Omental fat pad (tissue), 4 donors: Measurements from ENCODE around the gene SLC35F3. TPM values are rescaled to one million over a fixed set of nuclear protein-coding genes. Genes with fewer than 3 reads are reported as not detected.

Source experiments
- ATAC-seq: fragments of 150-250 bp; one replicate; pipeline ENCODE4 v1.9.1; 2016; ENCODE audit warnings: mild to moderate bottlenecking, moderate library complexity; ENCODE audit not compliant: low FRiP score
- DNase-seq: peaks from one replicate; pipeline ENCODE4 v3.0.0-alpha.2; 2019; ENCODE audit warnings: low spot score
- total RNA-seq, 4 donors: library from RNA; depleted of rRNA; stranded (reverse); fragments of >200 nt; gene quantifications; one replicate each; pipeline ENCODE4 v1.1.0, GENCODE V29; 2016
- TF ChIP-seq, protein P1 (sequence below), 3 donors: fragments of 450-650 bp; IDR thresholded peaks; one replicate each; pipeline ENCODE4 v1.5.1; 2016 to 2017; ENCODE audit warnings: antibody characterized with exemption in 3 of 3, mild to moderate bottlenecking in 3 of 3, moderate library complexity in 2 of 3

The SLC35F3 gene
- total RNA-seq, 4 donors from 2014 or later, result 0.09 TPM; not detected in 3

DNA sequence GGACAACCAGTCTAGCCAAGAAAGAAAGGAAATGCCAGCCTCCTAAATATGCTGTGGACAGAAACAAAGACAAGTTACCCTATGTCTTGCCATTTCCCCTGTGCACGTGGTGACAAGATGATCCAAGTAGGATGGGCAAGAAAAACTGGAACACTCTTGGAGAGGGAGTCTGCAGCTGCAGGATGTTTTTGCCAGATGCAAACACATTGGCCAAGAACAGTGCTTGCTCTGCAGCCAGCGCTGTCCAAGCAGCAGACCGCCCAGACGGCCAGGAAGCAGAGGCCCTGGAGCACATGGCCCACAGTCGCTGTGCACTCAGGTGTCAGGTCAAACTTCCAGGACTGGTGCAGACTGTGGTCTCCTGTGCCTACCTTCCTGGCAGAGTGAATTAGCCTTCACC, 189.3 kb downstream of the SLC35F3 start:
- TF ChIP-seq, protein P1, sequence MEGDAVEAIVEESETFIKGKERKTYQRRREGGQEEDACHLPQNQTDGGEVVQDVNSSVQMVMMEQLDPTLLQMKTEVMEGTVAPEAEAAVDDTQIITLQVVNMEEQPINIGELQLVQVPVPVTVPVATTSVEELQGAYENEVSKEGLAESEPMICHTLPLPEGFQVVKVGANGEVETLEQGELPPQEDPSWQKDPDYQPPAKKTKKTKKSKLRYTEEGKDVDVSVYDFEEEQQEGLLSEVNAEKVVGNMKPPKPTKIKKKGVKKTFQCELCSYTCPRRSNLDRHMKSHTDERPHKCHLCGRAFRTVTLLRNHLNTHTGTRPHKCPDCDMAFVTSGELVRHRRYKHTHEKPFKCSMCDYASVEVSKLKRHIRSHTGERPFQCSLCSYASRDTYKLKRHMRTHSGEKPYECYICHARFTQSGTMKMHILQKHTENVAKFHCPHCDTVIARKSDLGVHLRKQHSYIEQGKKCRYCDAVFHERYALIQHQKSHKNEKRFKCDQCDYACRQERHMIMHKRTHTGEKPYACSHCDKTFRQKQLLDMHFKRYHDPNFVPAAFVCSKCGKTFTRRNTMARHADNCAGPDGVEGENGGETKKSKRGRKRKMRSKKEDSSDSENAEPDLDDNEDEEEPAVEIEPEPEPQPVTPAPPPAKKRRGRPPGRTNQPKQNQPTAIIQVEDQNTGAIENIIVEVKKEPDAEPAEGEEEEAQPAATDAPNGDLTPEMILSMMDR (IDR thresholded peaks at IDR 0.05), result no peak
- DNase-seq, result no peak
- no peak for ATAC-seq

GRCh38 chr1:234094172-234094571, 189.7 kb downstream of the SLC35F3 start:
- TF ChIP-seq, protein P1 (IDR thresholded peaks at IDR 0.05), result no peak
- DNase-seq (no peak), ATAC-seq (no peak)

GRCh38 chr1:234096161-234096770, 191.8 kb downstream of the SLC35F3 start:
- TF ChIP-seq, protein P1 (IDR thresholded peaks at IDR 0.05), result no peak
- no peak for ATAC-seq
- no peak for DNase-seq

GRCh38 chr1:234102583-234102982, 198.1 kb downstream of the SLC35F3 start:
- ATAC-seq, result no peak

GRCh38 chr1:234103198-234103597, 198.7 kb downstream of the SLC35F3 start:
- TF ChIP-seq, protein P1 (IDR thresholded peaks at IDR 0.05), result no peak
- ATAC-seq, result no peak
- no peak for DNase-seq

More at GRCh38 chr1:234102583-234102982, 198.1 kb downstream of the SLC35F3 start:
- no peak for DNase-seq
- TF ChIP-seq, protein P1 (IDR thresholded peaks at IDR 0.05), result no peak

GRCh38 chr1:234106032-234106431, 201.6 kb downstream of the SLC35F3 start:
- TF ChIP-seq, protein P1 (IDR thresholded peaks at IDR 0.05), result no peak
- no peak for ATAC-seq
- DNase-seq, result no peak

- DNase-seq, result no peak
- TF ChIP-seq, protein P1 (IDR thresholded peaks at IDR 0.05), result no peak
- ATAC-seq, result no peak
Measured at GRCh38 chr1:234107416-234108021, 203.0 kb downstream of the SLC35F3 start.
